Psoas muscle (tissue), 8 donors: ENCODE data around the gene BRPF1. TPM values are rescaled to one million over a fixed set of nuclear protein-coding genes. Genes with fewer than 3 reads are reported as not detected.

Experiments used
- ATAC-seq, 4 donors: fragments of 200-7000 bp; cut with Tn5 transposase; one replicate each; pipeline ENCODE4 v1.9.1; 2020; ENCODE audit warnings: moderate library complexity in 3 of 4, mild to moderate bottlenecking in 2 of 4
- DNase-seq, 2 donors: peaks; one replicate each; pipeline ENCODE4 v3.0.0-alpha.2; 2020
- H3K27ac ChIP-seq: fragments of 200-600 bp; one replicate; pipeline ENCODE4 v1.8.0; 2022
- H3K27me3 ChIP-seq, 3 donors: fragments of 200-600 bp in 1 of 3; one replicate each; pipeline versions ENCODE4 v1.6.1 to v1.8.0; 2013 to 2022; ENCODE audit warnings: low read length in 2 of 3, mild to moderate bottlenecking in 2 of 3, moderate library complexity in 1 of 3; ENCODE audit not compliant: insufficient read depth in 3 of 3
- H3K36me3 ChIP-seq, 2 donors: fragments of 200-600 bp in 1 of 2; one replicate each; pipeline versions ENCODE4 v1.6.1 to v1.8.0; 2013 to 2022; ENCODE audit warnings: low read depth in 1 of 2, mild to moderate bottlenecking in 1 of 2, moderate library complexity in 1 of 2; ENCODE audit not compliant: insufficient read depth in 1 of 2
- H3K4me1 ChIP-seq: fragments of 200-600 bp; one replicate; pipeline ENCODE4 v1.8.0; 2022
- H3K4me3 ChIP-seq: fragments of 200-600 bp; one replicate; pipeline ENCODE4 v1.8.0; 2022; ENCODE audit warnings: mild to moderate bottlenecking
- H3K9me3 ChIP-seq: fragments of 200-600 bp; one replicate; pipeline ENCODE4 v1.8.0; 2022
- CTCF ChIP-seq: fragments of 200-600 bp; IDR thresholded peaks from one replicate; pipeline ENCODE4 v1.8.0; 2022; ENCODE audit warnings: antibody characterized with exemption
- WGBS, 3 donors: extraction: QIAGEN DNeasy Blood & Tissue Kit; methylation state at CpG; one replicate each; pipeline versions ENCODE4 v1.1.6 to v1.1.7; 2013; 5-methylcytosine and 5-hydroxymethylcytosine counted together
- intact Hi-C, 2 donors: fragments of 100-400 bp; cut with DNase I; formaldehyde crosslinking; loops; one replicate each; pipeline versions ENCODE4 v1.11.0 to v1.14.2; 2022
- polyA plus RNA-seq, 3 donors: library from polyadenylated mRNA; stranded (reverse); fragments of 200-250 nt; gene quantifications; one replicate each; pipeline ENCODE4 v1.2.3, GENCODE V29; 2013
- total RNA-seq, 4 donors: library from RNA; stranded (reverse); fragmentation: NEBNext Ultra II Directional in 2 of 4; extraction: Animal tissue kit (Norgen Biotek cat#: 25700) in 2 of 4; gene quantifications; one replicate each; pipeline versions ENCODE4 v1.2.1 to v1.2.4, GENCODE V29; 2021 to 2023
- donor health status: healthy with polysubstance abuse.
- donor health status: DM: no; HTN: no; CAD: no; lungs with moderate emphysema.
- donor health status: Bipolar disorder and iron deficiency.
- donor health status: healthy.
- donor health status: DM: yes; HTN: yes; CAD: no.
- donor health status: DM: no; HTN: no; CAD: no.
- donor health status: DM: no; HTN: no; CAD: no.
- donor health status: DM: yes; HTN: yes; CAD: no.

The BRPF1 gene
- total and polyA plus RNA-seq, 7 donors: 6.8 to 16.1 (median 9.9) TPM

- Histone ChIP-seq H3K9me3 (no peaks in the 10 kb centered on the region), H3K4me1 (peaks cover 17% of the 10 kb centered on the region), H3K4me3 (no peak overlapping the region), H3K27ac (no peak overlapping the region), H3K36me3 (peaks cover 20 to 78% of the 10 kb centered on the region in 2 donors), H3K27me3 (no peaks in the 10 kb centered on the region)
- 80 to 87% (median 84%) methylated on average over 5 of the region's 5 CpGs for WGBS, 3 donors
- TF ChIP-seq CTCF: no peak
- intact Hi-C loops: no loop called here
- DNase-seq: no peak
- no peak for ATAC-seq
These were observed 14.8 kb downstream of the BRPF1 start for GRCh38 chr3:9746330-9746729.

GRCh38 chr3:9747267-9747666 is 15.7 kb downstream of the BRPF1 start:
- Histone ChIP-seq H3K4me3 (no peak overlapping the region), H3K27me3 (no peaks in the 10 kb centered on the region), H3K4me1 (peaks cover 19% of the 10 kb centered on the region), H3K27ac (no peak overlapping the region), H3K9me3 (no peaks in the 10 kb centered on the region), H3K36me3 (peaks cover 17 to 78% of the 10 kb centered on the region in 2 donors)
- ATAC-seq (no peak), DNase-seq (no peak)
- TF ChIP-seq CTCF: no peak
- 91 to 95% (median 92%) methylated on average over 7 to 8 of the region's 8 CpGs for WGBS, 3 donors
- intact Hi-C loops: no loop called here

GRCh38 chr3:9748031-9748430 is 16.5 kb downstream of the BRPF1 start:
- 93 to 95% (median 94%) methylated on average over 2 of the region's 2 CpGs for WGBS, 3 donors
- peaks cover 19% of the 10 kb centered on the region for H3K4me1 ChIP-seq
- no peak for TF ChIP-seq CTCF
- no peak for ATAC-seq
- DNase-seq: no peak
- no peaks in the 10 kb centered on the region for H3K9me3 ChIP-seq
- peaks cover 12 to 78% of the 10 kb centered on the region in 2 donors for H3K36me3 ChIP-seq
- intact Hi-C loops: no loop called here
- H3K4me3 ChIP-seq: no peak overlapping the region
- H3K27me3 ChIP-seq: no peaks in the 10 kb centered on the region
- H3K27ac ChIP-seq: no peak overlapping the region

- Histone ChIP-seq H3K4me3 (peak overlapping the region; percentile 79), H3K4me1 (peaks cover 19% of the 10 kb centered on the region), H3K27me3 (no peaks in the 10 kb centered on the region), H3K27ac (peak overlapping the region; percentile 86), H3K36me3 (peaks cover 2 to 76% of the 10 kb centered on the region in 2 donors), H3K9me3 (no peaks in the 10 kb centered on the region)
- WGBS, 3 donors: 0 to 2% (median 2%) methylated on average over 19 of the region's 19 CpGs
- intact Hi-C loops: loop anchor here in 1 of 2 donors (1.0 kb wide), 1 partner anchor 18 kb away; the partner anchor contains the start of gene BRPF1
- no peak for TF ChIP-seq CTCF
- DNase-seq (no peak), ATAC-seq (no peak)
These were observed 17.7 kb downstream of the BRPF1 start for GRCh38 chr3:9749296-9749644.
